GOT3 (cell line): ENCODE measurements around the gene HTRA2.
A peak's percentile ranks its signal among the peaks of the same experiment; 100 is the strongest.
"Not testable (repeated sequence)": the region's sequence is repeated elsewhere in the genome, so short reads cannot be mapped to it uniquely, and the experiment has no call there.

Experiments used
- DNase-seq: peaks from one replicate; lab custom pipeline; 2025; ENCODE audit warnings: mixed read lengths; lab: John Stamatoyannopoulos, UW

The HTRA2 gene

DNA sequence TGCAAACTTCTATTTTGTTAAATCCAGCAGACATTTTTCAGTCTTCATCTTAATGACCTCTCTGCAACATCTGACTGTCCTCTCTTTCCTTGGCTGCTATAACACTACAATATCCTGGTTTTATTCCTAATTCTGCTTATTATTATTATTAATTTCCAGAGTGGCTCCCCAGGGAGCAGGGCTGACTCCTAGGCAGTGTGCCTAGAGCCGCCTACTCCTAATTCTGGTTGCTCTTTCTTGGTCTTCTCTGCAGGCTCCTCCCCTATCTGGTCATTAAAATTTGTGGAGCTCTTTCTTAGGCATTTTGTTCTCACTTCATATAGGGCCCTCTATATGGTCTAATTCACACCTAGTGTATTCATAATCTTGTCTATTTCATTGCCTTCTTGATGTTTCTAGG is 13.2 kb downstream of the HTRA2 start:
- no peak for DNase-seq

DNA sequence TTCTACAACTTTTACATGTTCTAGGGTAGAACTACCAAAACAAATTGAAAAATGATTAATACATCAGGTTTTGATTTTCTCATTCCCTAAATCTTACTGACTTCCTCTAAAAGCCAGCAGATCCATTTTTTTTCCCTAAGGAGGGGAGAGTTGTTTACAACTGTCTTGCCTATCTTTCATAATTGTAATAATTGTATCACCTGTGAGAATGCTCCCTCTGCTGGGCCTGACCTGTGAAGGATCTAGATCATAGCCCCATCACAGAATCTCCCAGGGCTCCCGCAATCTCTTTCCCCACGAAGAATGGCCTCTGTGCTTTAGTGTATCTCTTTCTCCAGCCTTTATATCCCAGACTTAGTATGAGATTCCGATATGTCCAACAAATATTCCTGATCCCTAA is 14.9 kb downstream of the HTRA2 start:
- no peak for DNase-seq

DNA sequence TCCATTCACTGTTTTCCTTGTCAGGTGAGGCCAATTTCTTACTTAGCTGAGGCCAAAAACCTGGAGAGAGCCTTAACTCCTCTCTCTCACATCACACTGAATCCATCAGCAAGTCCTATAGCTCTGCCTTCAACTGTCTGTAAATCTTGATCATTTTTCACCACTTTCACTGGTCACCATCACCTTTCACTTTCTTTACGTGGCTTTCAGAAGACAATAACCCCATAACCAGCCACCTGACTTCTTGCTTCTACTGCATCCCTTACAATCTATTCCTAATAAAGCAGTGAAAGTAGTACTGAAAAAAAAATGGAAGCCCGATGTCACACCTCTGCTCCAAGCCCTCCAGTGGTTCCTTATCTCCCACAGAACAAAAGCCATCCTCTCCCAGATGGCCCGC is 16.3 kb downstream of the HTRA2 start:
- DNase-seq: no peak

GRCh38 chr2:74548285-74548899 is 18.7 kb downstream of the HTRA2 start:
- no peak for DNase-seq

GRCh38 chr2:74548900-74549826 is 19.4 kb downstream of the HTRA2 start:
- DNase-seq: no peak

DNA sequence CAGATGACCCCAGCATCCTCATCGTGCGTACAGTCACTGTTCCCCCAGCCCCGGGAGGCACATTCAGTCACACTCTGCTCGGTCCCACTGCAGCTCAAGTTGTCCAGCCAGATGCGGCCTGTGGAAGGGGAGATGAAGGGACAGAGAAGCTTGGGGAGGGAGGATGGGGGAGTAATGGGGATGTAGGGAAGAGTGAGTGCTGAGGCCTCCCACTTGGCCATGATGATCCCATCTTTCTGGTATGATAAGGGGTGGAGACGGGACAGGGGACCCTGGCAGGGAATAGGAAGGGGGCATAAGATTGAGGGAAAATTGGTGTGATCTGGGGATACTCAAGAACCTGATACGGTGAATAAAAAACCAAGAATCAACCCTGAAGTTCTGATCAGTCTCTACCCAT is 20.5 kb downstream of the HTRA2 start:
- no peak for DNase-seq

DNA sequence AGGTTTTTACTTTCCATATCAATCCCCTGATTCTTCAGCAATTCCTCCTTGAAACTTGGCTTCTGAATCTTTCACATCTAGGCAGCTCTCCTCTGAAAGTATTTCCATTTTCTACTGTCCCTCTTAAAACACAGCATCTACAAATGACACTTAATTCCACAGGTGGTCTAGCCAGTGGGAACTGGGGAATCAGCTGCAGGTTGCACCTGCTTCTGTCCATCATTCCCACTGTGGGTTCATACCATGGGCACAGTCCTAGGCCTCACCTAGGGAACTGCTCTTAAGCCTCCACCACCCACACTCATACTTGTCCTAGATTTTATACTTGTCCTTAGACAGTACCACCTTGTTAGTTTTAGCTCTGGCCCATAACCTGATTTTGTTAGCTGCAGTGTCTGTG is 21.8 kb downstream of the HTRA2 start:
- no peak for DNase-seq

GRCh38 chr2:74551942-74552913 is 22.5 kb downstream of the HTRA2 start:
- DNase-seq: no peak

DNA sequence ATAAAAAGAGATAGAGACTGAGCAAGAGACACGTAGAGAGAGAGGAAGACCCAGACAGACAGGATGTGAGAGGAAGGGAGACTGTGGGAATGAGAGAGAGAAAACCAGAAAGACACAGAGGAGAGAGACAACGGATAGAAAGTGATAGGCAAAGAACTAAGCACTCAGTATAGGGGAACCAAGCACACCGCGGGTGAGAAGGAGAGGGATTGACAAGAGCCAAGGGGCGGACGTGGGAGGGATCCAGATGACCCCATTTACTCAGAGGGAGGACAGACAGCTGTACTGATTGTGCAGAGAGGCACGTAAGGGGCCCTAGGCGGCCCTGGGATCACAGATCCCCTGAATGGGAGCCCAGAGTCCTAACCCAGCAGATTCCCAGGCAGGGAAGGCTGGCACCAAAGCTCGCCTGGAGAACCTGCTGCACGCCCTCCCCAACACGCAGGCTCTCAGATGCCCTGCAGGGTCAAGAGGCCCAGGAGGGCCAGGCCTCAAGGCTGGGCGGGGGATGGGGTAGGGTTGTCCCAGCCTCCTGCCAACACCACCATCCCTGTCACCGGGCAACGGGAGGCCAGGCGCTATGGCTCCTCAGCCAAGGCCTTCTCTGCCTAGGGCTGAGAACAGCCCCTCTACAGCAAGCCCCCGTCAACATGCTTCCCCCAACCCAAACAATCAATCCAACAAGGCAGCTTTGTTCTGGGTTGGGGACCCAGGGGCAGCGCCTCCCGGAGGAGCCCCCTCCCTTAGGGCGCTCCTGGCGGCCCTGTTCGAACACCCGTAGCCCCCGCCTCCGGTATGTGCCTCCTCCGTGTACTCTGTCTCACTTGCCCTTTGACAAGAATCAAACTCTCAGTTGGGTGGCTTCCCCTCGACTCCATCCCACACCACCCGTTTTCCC is 23.4 kb downstream of the HTRA2 start:
- peak; percentile 15 for DNase-seq

GRCh38 chr2:74553892-74554819 is 24.4 kb downstream of the HTRA2 start, which contains the start of the genes DOK1 and LOXL3:
DOK1 (plus strand) TSS chr2:74554720; CDS start chr2:74554755, 35 bp downstream.
LOXL3 (minus strand) TSS chr2:74553942; CDS start chr2:74552634, 1,308 bp downstream.
- DNase-seq: peak; percentile 89

- no peak for DNase-seq
Measured at GRCh38 chr2:74554820-74555531, 25.2 kb downstream of the HTRA2 start.

- no peak for DNase-seq
Measured at GRCh38 chr2:74555610-74556103, 25.9 kb downstream of the HTRA2 start.

GRCh38 chr2:74556159-74556558 is 26.4 kb downstream of the HTRA2 start:
- no peak for DNase-seq

DNA sequence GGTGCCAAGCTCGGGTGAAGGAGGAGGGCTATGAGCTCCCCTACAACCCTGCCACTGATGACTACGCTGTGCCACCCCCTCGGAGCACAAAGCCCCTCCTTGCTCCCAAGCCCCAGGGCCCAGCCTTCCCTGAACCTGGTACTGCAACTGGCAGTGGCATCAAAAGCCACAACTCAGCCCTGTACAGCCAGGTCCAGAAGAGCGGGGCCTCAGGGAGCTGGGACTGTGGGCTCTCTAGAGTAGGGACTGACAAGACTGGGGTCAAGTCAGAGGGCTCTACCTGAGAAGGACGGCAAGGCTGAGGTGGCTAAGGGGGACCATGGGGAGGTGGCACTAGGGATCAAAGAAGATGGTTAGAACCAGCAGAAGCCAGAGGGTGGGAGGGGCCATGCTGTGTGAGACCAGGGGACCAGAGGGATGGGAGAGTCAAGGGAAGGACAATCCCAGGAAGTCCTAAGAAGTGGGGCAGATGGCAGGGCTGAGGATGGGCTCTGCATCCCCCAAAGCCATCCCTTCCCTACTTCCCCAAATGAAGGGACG is 27.2 kb downstream of the HTRA2 start:
- no peak for DNase-seq

GRCh38 chr2:74558284-74559230 is 28.8 kb downstream of the HTRA2 start:
- DNase-seq: no peak

DNA sequence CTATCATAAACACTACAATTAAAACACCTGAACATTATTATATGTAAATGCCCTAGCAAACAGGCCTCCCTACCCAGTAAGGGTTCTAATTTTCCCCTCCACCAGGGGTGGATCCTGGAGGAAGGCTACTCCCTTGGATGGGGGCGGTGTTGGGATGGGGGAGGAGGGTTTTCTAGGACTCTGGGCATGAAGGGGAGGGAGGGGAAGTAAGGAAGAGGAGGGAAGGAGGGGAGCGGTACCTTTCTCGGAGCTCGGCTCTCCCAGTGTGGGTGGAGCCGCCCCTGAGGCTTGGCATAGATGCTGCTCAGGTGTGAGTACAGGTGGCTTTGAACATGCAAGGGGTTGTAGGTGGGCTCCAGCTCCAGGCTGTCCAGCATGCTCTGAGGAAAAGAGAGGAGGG is 30.2 kb downstream of the HTRA2 start:
- no peak for DNase-seq

GRCh38 chr2:74560591-74560990 is 30.9 kb downstream of the HTRA2 start:
- no peak for DNase-seq

GRCh38 chr2:74561022-74561421 is 31.3 kb downstream of the HTRA2 start:
- not testable (repeated sequence) for DNase-seq
